Neural progenitor cell (in vitro differentiated cells): ENCODE measurements around the gene USP32. TPM values are rescaled to one million over a fixed set of nuclear protein-coding genes. Genes with fewer than 3 reads are reported as not detected.

Experiments
- DNase-seq: peaks from one replicate; pipeline ENCODE4 v3.0.0-alpha.2; 2016; ENCODE audit warnings: low spot score
- H2AFZ ChIP-seq: fragments of 200-600 bp; sonication (generic); replicated peaks from 2 replicates; pipeline ENCODE4 v1.6.1; 2016; ENCODE audit warnings: antibody characterized with exemption
- H3F3A ChIP-seq: fragments of 200-600 bp; sonication (generic); 2 replicates; pipeline ENCODE4 v1.6.1; 2016; ENCODE audit warnings: antibody characterized with exemption, low read depth
- H3K27ac ChIP-seq: fragments of 200-600 bp; sonication (generic); 2 replicates; pipeline ENCODE4 v1.5.1; 2016; ENCODE audit warnings: mild to moderate bottlenecking
- H3K27me3 ChIP-seq: fragments of 200-600 bp; sonication (generic); 2 replicates; pipeline ENCODE4 v1.6.1; 2016; ENCODE audit warnings: mild to moderate bottlenecking, moderate library complexity
- H3K36me3 ChIP-seq: fragments of 200-600 bp; sonication (generic); 2 replicates; pipeline ENCODE4 v1.5.1; 2016
- H3K4me1 ChIP-seq: fragments of 200-600 bp; sonication (generic); 2 replicates; pipeline ENCODE4 v1.6.1; 2016; ENCODE audit warnings: mixed run types
- H3K4me2 ChIP-seq: fragments of 200-600 bp; sonication (generic); 2 replicates; pipeline ENCODE4 v1.6.1; 2016
- H3K4me3 ChIP-seq: fragments of 200-600 bp; sonication (generic); 2 replicates; pipeline ENCODE4 v1.5.1; 2016
- H3K79me2 ChIP-seq: fragments of 200-600 bp; sonication (generic); 2 replicates; pipeline ENCODE4 v1.6.1; 2016; ENCODE audit warnings: low read depth
- H3K9ac ChIP-seq: fragments of 200-600 bp; sonication (generic); 2 replicates; pipeline ENCODE4 v1.6.1; 2016
- H3K9me3 ChIP-seq: fragments of 200-600 bp; sonication (generic); 2 replicates; pipeline ENCODE4 v1.5.1; 2016; ENCODE audit warnings: low read depth
- H4K20me1 ChIP-seq: fragments of 200-600 bp; sonication (generic); 2 replicates; pipeline ENCODE4 v1.6.1; 2016; ENCODE audit warnings: low read depth
- H3K27ac Mint-ChIP-seq: 3 replicates; pipeline ENCODE4 v1.8.0; 2021; ENCODE audit warnings: mixed read lengths
- H3K27me3 Mint-ChIP-seq: 2 replicates; pipeline ENCODE4 v1.8.0; 2022; ENCODE audit warnings: low read depth, mild to moderate bottlenecking, inconsistent platforms, moderate library complexity, mixed read lengths; ENCODE audit not compliant: insufficient read depth
- H3K36me3 Mint-ChIP-seq: 3 replicates; pipeline ENCODE4 v1.8.0; 2021; ENCODE audit warnings: mixed read lengths
- H3K4me1 Mint-ChIP-seq: 3 replicates; pipeline ENCODE4 v1.8.0; 2021; ENCODE audit warnings: mixed read lengths
- H3K4me3 Mint-ChIP-seq: 3 replicates; pipeline ENCODE4 v1.8.0; 2021; ENCODE audit warnings: mild to moderate bottlenecking, moderate library complexity, mixed read lengths
- H3K9me3 Mint-ChIP-seq: 3 replicates; pipeline ENCODE4 v1.8.0; 2020; ENCODE audit warnings: mixed read lengths
- EZH2 ChIP-seq: fragments of 200-600 bp; sonication (generic); IDR thresholded peaks from 2 replicates; pipeline ENCODE4 v1.6.1; 2017; ENCODE audit warnings: antibody characterized with exemption, mild to moderate bottlenecking, moderate library complexity
- EZH2phosphoT487 ChIP-seq: fragments of 200-600 bp; sonication (generic); IDR thresholded peaks from 2 replicates; pipeline ENCODE4 v1.6.1; 2017; ENCODE audit warnings: antibody characterized with exemption
- total RNA-seq: library from RNA; depleted of rRNA; stranded (reverse); fragments of >200 nt; gene quantifications from 2 replicates; pipeline ENCODE4 v1.2.3, GENCODE V29; 2015; ENCODE audit warnings: low replicate concordance
- TF ChIP-seq, protein P1 (sequence below): fragments of 200-600 bp; sonication (generic); IDR thresholded peaks from 2 replicates; pipeline ENCODE4 v1.5.1; 2017; ENCODE audit warnings: antibody characterized with exemption, mild to moderate bottlenecking

Gene USP32
- total RNA-seq, 1 donor from 2014 or later: 45.0 TPM

DNA sequence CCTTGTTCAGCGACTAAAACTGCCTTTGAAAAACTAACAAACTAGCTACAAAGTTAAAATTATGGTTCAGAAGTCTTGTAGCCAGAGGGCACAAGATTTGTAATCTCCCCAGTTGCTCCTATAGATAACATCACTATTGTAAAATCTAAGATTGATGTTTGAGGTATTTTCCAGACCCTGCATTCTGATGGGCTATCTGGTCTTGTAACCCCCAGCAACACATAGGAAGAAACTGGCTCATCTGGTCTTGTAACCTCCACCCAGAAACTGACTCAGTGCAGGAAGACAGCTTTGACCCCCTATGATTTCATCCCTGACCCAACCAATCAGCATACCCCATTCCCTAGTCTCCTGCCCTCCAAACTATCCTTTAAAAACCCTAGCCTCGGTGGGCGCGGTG lies 18.1 kb upstream of the USP32 start:
- H3K36me3 Mint-ChIP-seq: no peaks in the 10 kb centered on the region
- H3K9me3 Mint-ChIP-seq: no peaks in the 10 kb centered on the region

DNA sequence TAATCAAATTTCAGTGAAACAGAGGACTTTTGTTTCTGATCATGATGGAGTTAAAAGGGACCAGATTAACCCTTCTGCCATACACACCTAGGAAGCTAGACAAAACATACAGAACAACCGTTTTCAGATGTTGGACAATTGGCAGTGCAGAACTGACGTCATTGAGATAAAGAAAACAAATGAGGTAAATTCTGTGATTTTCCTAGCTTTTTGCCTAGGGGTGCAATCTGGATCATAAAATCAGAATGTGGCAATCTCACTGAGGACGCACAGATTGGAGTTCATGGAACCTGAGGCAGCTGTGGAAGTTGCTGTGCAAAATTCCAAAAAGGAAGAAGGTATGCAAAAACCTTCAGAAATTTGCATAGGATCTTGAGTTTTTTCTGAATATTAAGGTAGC lies 15.0 kb upstream of the USP32 start:
- H2AFZ ChIP-seq: no peak overlapping the region
- DNase-seq: no peak

More for the DNA sequence above, 18.1 kb upstream of the USP32 start:
- Histone ChIP-seq H3K4me2 (no peak overlapping the region), H4K20me1 (no peaks in the 10 kb centered on the region), H3F3A (peaks cover 1% of the 10 kb centered on the region), H2AFZ (no peak overlapping the region), H3K9ac (no peak overlapping the region), H3K79me2 (no peaks in the 10 kb centered on the region), H3K9me3 (no peaks in the 10 kb centered on the region), H3K4me1 (peaks cover 2% of the 10 kb centered on the region), H3K27me3 (no peaks in the 10 kb centered on the region), H3K27ac (no peak overlapping the region), H3K4me3 (no peak overlapping the region), H3K36me3 (no peaks in the 10 kb centered on the region)
- H3K27me3 Mint-ChIP-seq: peaks cover 3% of the 10 kb centered on the region
- no peak overlapping the region for H3K4me3 Mint-ChIP-seq
- DNase-seq: no peak
- no peak overlapping the region for H3K27ac Mint-ChIP-seq
- TF ChIP-seq, protein P1, sequence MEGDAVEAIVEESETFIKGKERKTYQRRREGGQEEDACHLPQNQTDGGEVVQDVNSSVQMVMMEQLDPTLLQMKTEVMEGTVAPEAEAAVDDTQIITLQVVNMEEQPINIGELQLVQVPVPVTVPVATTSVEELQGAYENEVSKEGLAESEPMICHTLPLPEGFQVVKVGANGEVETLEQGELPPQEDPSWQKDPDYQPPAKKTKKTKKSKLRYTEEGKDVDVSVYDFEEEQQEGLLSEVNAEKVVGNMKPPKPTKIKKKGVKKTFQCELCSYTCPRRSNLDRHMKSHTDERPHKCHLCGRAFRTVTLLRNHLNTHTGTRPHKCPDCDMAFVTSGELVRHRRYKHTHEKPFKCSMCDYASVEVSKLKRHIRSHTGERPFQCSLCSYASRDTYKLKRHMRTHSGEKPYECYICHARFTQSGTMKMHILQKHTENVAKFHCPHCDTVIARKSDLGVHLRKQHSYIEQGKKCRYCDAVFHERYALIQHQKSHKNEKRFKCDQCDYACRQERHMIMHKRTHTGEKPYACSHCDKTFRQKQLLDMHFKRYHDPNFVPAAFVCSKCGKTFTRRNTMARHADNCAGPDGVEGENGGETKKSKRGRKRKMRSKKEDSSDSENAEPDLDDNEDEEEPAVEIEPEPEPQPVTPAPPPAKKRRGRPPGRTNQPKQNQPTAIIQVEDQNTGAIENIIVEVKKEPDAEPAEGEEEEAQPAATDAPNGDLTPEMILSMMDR: no peak
- no peak for TF ChIP-seq EZH2
- TF ChIP-seq EZH2phosphoT487: no peak
- no peaks in the 10 kb centered on the region for H3K4me1 Mint-ChIP-seq

DNA sequence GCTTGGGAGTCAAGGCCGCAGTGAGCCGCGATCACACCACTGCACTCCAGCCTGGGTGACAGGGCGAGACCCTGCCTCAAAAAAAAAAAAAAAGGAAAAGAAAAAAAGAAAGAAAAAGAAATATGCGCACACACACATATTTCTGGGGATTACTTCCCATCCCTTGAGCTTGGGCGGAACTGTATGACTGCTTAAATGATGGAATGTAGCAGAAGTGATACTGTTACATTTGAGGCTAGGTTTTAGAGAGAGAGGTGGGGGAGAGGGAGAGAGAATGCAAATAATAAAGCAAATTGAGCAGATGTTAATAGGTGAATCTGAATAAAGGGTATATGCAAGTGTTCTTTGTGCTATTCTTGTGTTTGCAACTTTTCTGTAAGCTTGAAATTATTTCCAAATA lies 12.0 kb upstream of the USP32 start:
- Histone ChIP-seq H3K27ac (no peak overlapping the region), H3K9me3 (no peaks in the 10 kb centered on the region), H3F3A (peaks cover 12% of the 10 kb centered on the region), H3K27me3 (no peaks in the 10 kb centered on the region), H3K36me3 (no peaks in the 10 kb centered on the region), H4K20me1 (no peaks in the 10 kb centered on the region), H3K4me2 (no peak overlapping the region), H3K4me1 (peaks cover 13% of the 10 kb centered on the region), H3K4me3 (no peak overlapping the region), H2AFZ (no peak overlapping the region), H3K79me2 (no peaks in the 10 kb centered on the region), H3K9ac (no peak overlapping the region)
- Mint-ChIP-seq H3K4me3 (no peak overlapping the region), H3K36me3 (no peaks in the 10 kb centered on the region), H3K27me3 (peaks cover 2% of the 10 kb centered on the region), H3K27ac (no peak overlapping the region), H3K9me3 (no peaks in the 10 kb centered on the region), H3K4me1 (peaks cover 6% of the 10 kb centered on the region)
- no peak for DNase-seq
- TF ChIP-seq EZH2phosphoT487: no peak
- TF ChIP-seq, protein P1: no peak
- TF ChIP-seq EZH2: no peak

More for the DNA sequence above, 15.0 kb upstream of the USP32 start:
- TF ChIP-seq, protein P1: no peak
- no peak for TF ChIP-seq EZH2phosphoT487
- no peak for TF ChIP-seq EZH2
- Histone ChIP-seq H3K9me3 (no peaks in the 10 kb centered on the region), H3K36me3 (no peaks in the 10 kb centered on the region), H3K27ac (no peak overlapping the region), H3K27me3 (no peaks in the 10 kb centered on the region), H3K79me2 (no peaks in the 10 kb centered on the region), H3K9ac (no peak overlapping the region), H3K4me2 (no peak overlapping the region), H3K4me3 (no peak overlapping the region), H4K20me1 (no peaks in the 10 kb centered on the region), H3F3A (peaks cover 12% of the 10 kb centered on the region), H3K4me1 (peaks cover 13% of the 10 kb centered on the region)
- Mint-ChIP-seq H3K9me3 (no peaks in the 10 kb centered on the region), H3K27ac (no peak overlapping the region), H3K4me1 (peaks cover 6% of the 10 kb centered on the region), H3K36me3 (no peaks in the 10 kb centered on the region), H3K27me3 (peaks cover 2% of the 10 kb centered on the region), H3K4me3 (no peak overlapping the region)

DNA sequence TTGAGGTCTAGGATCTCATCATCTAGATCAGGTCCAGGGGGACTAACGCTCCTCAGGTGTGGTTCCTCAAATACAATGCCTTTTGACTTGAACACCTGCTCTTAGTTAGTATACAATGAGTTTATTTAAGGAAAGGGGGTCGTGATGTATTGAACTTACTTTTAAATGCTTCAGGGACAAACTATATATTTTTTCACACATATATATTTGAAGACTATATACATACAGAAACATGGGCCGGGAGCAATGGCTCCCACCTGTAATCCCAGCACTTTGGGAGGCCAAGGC lies 11.5 kb upstream of the USP32 start:
- peaks cover 6% of the 10 kb centered on the region for H3K4me1 Mint-ChIP-seq
- Histone ChIP-seq H2AFZ (no peak overlapping the region), H3K4me2 (no peak overlapping the region), H3K9ac (no peak overlapping the region), H3K27me3 (no peaks in the 10 kb centered on the region), H3K4me3 (no peak overlapping the region), H3K4me1 (peaks cover 13% of the 10 kb centered on the region), H3K9me3 (no peaks in the 10 kb centered on the region), H3K79me2 (no peaks in the 10 kb centered on the region), H4K20me1 (no peaks in the 10 kb centered on the region), H3K36me3 (no peaks in the 10 kb centered on the region), H3F3A (peaks cover 12% of the 10 kb centered on the region), H3K27ac (no peak overlapping the region)
- no peaks in the 10 kb centered on the region for H3K9me3 Mint-ChIP-seq
- TF ChIP-seq, protein P1: no peak
- no peak for TF ChIP-seq EZH2
- no peak for TF ChIP-seq EZH2phosphoT487
- H3K4me3 Mint-ChIP-seq: no peak overlapping the region
- no peak for DNase-seq
- no peaks in the 10 kb centered on the region for H3K36me3 Mint-ChIP-seq
- H3K27ac Mint-ChIP-seq: no peak overlapping the region
- peaks cover 2% of the 10 kb centered on the region for H3K27me3 Mint-ChIP-seq
